NCI-H2029 (cell line): Measurements from ENCODE around the gene ZBTB7C.

ENCODE experiments used
- DNase-seq: peaks from one replicate; lab custom pipeline; 2025; lab: John Stamatoyannopoulos, UW

The ZBTB7C gene

GRCh38 chr18:48084041-48084757 is 325.0 kb downstream of the ZBTB7C start:
- DNase-seq = no peak

- DNase-seq = no peak
Observed at GRCh38 chr18:48080546-48080945, 328.6 kb downstream of the ZBTB7C start.

- DNase-seq = no peak
Observed at GRCh38 chr18:48079885-48080284, 329.3 kb downstream of the ZBTB7C start.

DNA sequence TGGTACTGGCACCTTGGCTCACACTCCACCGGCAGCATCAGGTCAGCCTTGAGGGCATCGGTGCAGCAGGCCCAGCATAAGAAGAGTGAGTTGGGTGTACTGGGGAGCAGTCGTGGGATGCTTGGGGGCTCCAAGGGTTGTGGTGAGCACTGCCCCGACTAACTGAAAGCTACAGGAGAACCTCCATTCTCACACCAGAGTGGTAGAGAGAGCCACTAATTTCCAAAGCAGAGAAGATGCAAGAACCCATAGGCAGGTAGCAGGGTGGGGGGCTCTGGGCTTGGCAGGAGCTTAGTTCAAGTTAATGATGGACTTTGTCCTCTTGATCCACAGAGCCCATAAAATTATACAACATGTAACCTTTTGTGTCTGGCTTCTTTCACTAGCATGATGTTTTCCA is 330.7 kb downstream of the ZBTB7C start:
- DNase-seq = no peak

DNA sequence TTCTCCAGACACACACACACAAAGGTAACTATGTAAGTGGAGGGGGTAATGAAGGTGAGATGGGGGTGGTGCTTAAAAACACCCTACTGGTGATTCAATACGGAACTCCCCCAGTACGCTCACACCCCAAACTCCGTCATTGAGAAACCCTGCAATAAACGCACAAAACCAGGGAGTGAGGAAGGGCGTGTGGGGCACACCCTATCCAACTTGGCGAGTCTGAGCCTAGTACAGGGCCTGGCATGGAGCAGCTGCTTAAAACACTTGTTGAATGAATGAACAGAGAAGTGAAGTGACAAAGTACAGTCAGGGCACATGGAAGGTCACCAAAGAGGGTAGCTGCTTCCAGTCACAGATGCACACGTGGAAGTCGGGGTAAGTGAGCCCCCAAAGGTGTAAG is 331.9 kb downstream of the ZBTB7C start:
- no peak for DNase-seq

GRCh38 chr18:48076461-48076860 is 332.7 kb downstream of the ZBTB7C start:
- no peak for DNase-seq

DNA sequence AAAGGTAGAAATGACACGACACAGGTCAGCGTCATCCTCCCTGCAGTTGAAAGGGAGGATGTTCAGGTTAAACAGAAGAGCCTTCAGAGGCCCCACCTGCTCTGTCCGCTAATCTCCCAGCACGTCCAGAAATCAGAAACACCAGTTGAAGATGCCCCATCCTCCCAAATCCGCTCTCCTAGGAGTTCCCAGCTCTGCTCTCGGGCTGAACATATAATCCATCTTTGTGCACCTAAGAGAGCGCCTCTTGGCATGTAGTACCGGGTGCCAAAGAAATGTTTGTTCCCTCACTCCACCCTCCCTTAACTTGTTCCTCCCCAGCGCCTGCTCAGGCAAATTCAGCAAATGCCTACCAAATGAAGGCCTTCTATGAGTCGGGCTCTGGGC is 333.5 kb downstream of the ZBTB7C start:
- no peak for DNase-seq

- DNase-seq = no peak
Observed at GRCh38 chr18:48074929-48075706, 334.1 kb downstream of the ZBTB7C start.

GRCh38 chr18:48073211-48073930 is 335.8 kb downstream of the ZBTB7C start:
- no peak for DNase-seq

- no peak for DNase-seq
Observed at GRCh38 chr18:48072428-48073204, 336.6 kb downstream of the ZBTB7C start.

GRCh38 chr18:48068916-48069445 is 340.2 kb downstream of the ZBTB7C start:
- no peak for DNase-seq

GRCh38 chr18:48066225-48066652 is 342.9 kb downstream of the ZBTB7C start:
- DNase-seq = no peak

- no peak for DNase-seq
Observed at GRCh38 chr18:48065601-48065995, 343.6 kb downstream of the ZBTB7C start.

DNA sequence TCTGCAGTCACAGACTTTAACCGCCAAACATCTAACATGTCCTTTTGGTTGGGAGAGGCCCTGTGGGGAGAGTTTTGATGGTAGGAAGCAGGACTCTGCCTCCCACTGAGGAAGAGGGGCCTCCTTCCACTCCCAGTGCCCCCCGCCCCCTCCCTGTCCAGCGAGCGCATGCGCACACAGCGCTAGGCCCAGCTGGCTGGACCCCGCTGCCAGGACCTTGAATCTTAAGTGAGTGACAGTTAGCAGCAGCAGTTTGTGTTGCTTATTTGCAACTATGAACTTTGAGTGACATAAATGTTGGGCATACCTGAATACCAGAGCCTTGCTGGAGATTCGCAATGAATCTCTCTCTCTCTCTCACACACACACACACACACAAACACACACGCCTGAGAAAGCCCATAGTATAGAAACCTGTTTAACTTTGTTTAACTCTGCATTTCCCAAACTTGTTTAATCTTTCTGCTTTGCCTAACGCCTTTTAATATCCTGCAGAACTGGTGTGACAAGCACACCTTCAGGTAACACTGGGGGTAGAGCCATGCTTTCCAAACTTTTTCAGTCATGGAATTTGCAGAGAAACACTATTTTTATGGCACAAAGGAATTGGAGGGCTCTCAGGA is 344.1 kb downstream of the ZBTB7C start:
- no peak for DNase-seq

DNA sequence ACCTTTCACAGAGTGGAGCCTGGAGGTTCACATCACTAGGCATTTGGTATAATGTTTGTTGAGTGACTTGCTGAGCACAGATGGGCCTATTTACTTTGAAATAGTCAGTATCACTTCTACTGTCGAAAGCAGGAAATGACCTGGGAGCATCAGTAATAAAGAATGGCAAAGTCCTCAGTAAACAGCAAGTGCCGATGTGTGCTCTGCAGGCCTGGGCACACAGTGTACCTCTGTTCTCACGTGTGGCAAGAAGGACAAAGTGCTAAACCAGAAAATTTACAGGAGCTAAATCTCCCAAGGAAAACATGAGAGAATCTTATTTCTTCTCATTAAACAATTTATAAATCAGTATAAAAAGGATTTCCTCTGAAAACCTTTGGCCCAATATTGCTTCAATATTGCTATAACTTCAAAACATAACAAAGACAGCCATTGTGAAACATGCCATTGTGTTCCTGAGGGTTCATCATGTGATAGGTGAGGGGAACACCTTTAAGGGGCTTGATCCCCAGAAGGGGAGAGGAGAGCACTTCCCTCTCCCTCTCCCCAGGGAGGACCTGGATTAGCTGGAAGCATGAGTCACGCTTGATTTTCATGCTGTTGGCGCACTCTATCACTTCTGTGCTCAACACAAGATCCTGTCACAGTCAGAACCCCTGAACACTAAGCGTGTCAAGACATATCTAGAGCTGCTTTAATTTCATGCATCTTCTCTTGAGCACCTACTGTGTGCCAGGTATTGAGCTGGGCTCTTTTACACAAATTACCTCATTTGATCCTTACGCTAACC is 347.2 kb downstream of the ZBTB7C start:
- no peak for DNase-seq

DNA sequence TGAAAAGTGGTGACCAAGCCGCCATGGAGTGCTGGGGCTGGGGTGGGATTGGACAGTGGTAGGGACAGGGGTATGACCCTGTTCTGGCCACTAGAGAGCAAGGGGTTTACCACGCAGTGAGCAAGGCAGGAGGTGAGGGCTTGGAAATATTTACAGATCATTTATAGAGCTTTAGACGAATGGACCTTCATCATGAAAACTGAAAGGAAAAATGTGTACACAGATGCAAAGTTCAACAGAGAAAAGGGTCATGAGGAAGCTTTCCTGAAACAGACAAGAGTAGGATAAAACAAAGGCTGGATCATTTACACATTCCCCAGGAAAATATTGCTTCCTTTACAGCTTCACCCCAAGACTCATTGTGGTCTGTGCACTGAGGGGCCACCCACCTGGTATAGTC is 348.2 kb downstream of the ZBTB7C start:
- DNase-seq = no peak

DNA sequence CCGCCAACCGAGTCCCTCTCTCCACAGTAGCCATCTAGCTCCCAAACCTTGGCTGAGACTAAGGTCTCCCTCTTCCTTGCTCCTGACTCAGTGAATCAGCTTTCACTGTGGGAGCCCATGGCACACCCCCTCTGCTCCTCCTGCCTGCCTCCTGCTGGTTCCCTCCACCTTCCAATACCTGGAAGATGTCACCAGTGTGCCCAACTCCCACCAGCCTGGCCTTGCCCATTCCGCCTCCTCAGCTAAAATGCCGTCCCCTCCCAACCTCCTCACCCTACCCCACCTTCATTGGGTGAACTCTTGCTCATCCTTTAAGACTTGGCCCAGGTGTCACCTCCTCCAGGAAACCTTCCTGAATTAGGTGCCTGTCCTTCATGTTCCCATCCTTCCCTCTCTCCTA is 348.8 kb downstream of the ZBTB7C start:
- DNase-seq = no peak

DNA sequence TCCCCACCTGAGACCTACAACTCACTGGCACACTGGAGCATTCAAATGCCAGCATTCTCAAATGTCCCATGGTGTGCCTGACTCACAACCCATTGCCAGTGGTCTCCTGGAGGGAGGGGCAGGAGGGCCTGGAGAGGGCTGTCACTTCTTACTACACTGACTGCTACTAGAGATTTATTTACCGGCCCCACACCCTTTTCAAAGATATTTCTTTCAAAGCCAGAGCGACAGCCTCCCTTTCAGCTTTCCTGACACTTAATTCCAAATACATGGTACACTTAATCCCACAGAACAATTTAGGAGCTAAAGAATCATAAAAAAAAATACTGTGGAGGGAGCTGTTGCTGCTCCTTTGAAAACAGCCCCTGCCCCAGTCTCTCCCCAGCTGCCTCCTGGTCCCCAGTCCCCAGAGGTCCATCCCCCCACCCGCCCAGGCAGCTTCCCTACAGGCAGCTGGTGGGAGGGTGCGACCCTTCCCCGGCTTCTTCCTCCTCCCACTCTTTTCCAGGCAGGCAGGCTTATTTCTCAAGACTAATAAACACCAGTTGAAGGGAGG is 349.6 kb downstream of the ZBTB7C start:
- DNase-seq = no peak

GRCh38 chr18:48058486-48058885 is 350.7 kb downstream of the ZBTB7C start:
- DNase-seq = no peak

DNA sequence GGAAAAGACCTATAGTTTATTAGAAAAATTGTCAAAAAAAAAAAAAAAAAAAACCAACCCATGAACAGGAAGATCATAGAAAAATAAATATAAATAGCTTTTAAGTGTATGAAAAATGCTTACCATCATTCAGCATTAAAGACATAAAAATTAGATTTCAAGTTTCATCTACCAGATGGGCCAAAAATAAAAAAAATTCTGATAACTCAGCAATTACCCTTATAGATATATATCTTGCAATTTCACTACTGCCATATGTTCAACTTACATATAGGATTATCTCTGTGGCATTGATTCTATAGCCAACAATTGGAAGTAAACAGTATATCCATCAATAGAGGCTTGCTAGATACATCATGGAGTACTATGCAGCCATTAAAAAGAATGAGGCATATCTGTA is 352.2 kb downstream of the ZBTB7C start:
- no peak for DNase-seq
